ENCODE results near the gene CDC42BPG.

Gene CDC42BPG

GRCh38 chr11:64841592-64842365 lies 2.7 kb downstream of the CDC42BPG start:
- in situ Hi-C loops (cut with HindIII; ENCODE audit: low sequenced_read_pairs), result no loop called here
- no peak for TF ChIP-seq CTCF (IDR thresholded peaks at IDR 0.05; ENCODE audit: low read depth, low read length, missing control alignments)
- H3K4me3 ChIP-seq (ENCODE audit: low read depth, low read length), result no peak overlapping the region
- no peak for DNase-seq (ENCODE audit: low read depth)

- in situ Hi-C loops (cut with HindIII; ENCODE audit: low sequenced_read_pairs), result no loop called here
- DNase-seq (ENCODE audit: low read depth), result no peak
- no peak overlapping the region for H3K4me3 ChIP-seq (ENCODE audit: low read depth, low read length)
- TF ChIP-seq CTCF (IDR thresholded peaks at IDR 0.05; ENCODE audit: low read depth, low read length, missing control alignments), result no peak
Observed at GRCh38 chr11:64839887-64840782, 4.3 kb downstream of the CDC42BPG start.

- TF ChIP-seq CTCF (IDR thresholded peaks at IDR 0.05; ENCODE audit: low read depth, low read length, missing control alignments), result no peak
Observed at GRCh38 chr11:64839335-64839734, 5.1 kb downstream of the CDC42BPG start.

DNA sequence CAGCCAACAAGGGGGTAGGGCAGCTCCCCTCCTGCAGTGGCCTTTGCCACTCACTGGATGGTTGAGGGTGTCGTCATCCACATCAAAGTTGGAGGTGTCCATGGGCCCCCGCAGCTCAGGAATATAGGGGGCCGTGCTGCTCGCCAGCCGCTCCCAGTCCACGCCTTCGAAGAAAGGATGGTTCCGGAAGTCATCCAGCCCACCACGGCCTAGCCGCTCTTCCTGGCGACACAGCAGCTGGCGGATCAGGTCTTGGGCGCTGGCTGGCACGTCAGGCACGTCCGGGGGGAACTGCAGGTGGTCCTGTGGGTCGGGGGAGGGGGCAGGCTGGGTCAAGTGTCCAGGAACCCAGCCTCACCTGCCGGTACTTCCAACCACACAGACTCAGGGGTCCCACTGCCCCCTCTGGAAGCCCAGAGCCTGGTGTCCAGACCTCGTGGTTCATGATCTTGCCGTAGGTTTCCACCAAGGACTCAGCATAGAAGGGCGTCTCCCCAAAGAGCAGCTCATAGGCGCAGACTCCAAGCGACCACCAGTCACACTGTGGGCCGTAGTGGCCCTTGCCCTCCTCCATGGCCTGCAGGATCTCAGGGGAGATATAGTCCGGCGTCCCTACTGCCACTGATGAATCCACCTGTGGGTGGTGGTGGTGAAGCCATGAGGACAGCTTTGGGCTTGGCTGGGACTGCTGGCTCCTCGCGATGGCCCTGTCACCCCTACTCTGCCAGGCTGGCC lies 5.7 kb downstream of the CDC42BPG start:
- no peak for TF ChIP-seq CTCF (IDR thresholded peaks at IDR 0.05; ENCODE audit: low read depth, low read length, missing control alignments)
- in situ Hi-C loops (cut with HindIII; ENCODE audit: low sequenced_read_pairs), result no loop called here
- H3K4me3 ChIP-seq (ENCODE audit: low read depth, low read length), result no peak overlapping the region
- DNase-seq (ENCODE audit: low read depth), result no peak

More at GRCh38 chr11:64839335-64839734, 5.1 kb downstream of the CDC42BPG start:
- no peak overlapping the region for H3K4me3 ChIP-seq (ENCODE audit: low read depth, low read length)
- in situ Hi-C loops (cut with HindIII; ENCODE audit: low sequenced_read_pairs), result no loop called here
- DNase-seq (ENCODE audit: low read depth), result no peak

DNA sequence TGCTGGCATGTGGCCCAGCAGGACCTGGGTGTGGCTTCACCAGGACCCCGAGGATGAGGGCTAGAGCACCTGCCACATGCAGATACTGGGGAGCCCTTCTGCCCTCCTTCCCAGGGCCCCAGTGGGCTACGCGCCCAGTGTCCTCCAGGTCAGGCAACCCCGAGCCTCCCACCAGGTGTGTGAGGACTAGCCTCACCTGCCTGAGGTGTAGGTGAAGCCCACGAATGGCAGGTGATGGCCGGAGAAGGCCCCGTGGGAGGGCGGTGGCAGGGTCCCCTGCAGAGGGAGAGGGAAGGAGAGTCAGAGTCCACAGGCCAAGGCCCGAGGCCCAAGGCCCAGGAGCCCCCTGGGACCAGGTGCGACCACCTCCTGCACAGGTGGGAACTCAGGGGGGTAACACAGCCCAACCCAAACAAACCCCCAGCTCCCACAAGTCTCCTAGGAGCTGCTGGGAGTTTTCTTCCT lies 6.5 kb downstream of the CDC42BPG start:
- no peak for TF ChIP-seq CTCF (IDR thresholded peaks at IDR 0.05; ENCODE audit: low read depth, low read length, missing control alignments)
- in situ Hi-C loops (cut with HindIII; ENCODE audit: low sequenced_read_pairs), result no loop called here
- H3K4me3 ChIP-seq (ENCODE audit: low read depth, low read length), result no peak overlapping the region
- DNase-seq (ENCODE audit: low read depth), result no peak

DNA sequence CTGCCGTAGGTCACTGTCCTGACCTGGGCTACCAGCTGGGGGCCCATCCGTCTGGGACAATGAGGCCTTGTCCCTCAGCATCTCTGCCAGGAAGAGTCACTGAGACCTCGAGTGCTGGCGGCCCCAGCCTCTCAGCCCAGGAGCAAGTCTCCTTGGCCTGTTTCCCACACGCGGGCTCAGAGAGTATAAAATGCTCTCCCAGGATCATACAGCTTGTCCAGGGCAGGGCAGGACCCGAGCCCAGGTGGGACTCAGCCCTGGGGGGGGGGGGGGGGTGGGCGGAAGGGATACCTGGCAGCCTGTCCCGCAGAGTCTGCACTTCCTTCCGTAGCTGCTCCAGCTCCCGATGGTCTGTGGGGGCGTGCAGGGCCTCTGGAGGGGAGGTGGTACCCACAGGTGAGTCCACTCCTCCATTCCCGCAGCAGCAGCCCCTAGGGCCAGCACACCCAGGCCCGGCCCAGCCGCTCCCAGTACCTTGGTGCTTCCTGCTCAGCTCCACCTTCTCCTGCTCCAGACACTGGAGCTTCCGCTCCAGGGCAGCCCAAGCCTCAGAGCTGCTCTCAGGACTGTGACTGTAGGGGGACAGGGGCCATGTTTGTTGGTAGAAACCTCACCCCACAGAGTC lies 7.9 kb downstream of the CDC42BPG start:
- in situ Hi-C loops (cut with HindIII; ENCODE audit: low sequenced_read_pairs), result no loop called here
- TF ChIP-seq CTCF (IDR thresholded peaks at IDR 0.05; ENCODE audit: low read depth, low read length, missing control alignments), result no peak
- no peak overlapping the region for H3K4me3 ChIP-seq (ENCODE audit: low read depth, low read length)
- no peak for DNase-seq (ENCODE audit: low read depth)
